HG02970 (cell line): ENCODE measurements around the gene LCN10.
"Not testable (repeated sequence)": the region's sequence is repeated elsewhere in the genome, so short reads cannot be mapped to it uniquely, and the experiment has no call there.

Experiments used
- ATAC-seq: cut with Tn5 transposase; IDR thresholded peaks from one replicate; pipeline ENCODE4 v1.9.1; 2021; ENCODE audit warnings: mild to moderate bottlenecking, moderate library complexity, moderate number of reproducible peaks; ENCODE audit not compliant: unreplicated experiment, low FRiP score

Gene LCN10

DNA sequence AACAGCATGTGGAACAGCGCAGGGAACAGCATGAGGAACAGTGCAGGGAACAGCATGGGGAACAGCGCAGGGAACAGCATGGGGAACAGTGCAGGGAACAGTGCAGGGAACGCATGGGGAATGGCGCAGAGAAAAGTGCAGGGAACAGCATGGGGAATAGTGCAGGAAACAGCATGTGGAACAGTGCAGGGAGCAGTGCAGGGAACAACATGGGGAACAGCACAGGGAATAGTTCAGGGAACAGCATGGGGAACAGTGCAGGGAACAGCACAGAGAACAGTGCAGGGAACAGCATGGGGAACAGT, 13.3 kb upstream of the LCN10 start:
- no peak for ATAC-seq

DNA sequence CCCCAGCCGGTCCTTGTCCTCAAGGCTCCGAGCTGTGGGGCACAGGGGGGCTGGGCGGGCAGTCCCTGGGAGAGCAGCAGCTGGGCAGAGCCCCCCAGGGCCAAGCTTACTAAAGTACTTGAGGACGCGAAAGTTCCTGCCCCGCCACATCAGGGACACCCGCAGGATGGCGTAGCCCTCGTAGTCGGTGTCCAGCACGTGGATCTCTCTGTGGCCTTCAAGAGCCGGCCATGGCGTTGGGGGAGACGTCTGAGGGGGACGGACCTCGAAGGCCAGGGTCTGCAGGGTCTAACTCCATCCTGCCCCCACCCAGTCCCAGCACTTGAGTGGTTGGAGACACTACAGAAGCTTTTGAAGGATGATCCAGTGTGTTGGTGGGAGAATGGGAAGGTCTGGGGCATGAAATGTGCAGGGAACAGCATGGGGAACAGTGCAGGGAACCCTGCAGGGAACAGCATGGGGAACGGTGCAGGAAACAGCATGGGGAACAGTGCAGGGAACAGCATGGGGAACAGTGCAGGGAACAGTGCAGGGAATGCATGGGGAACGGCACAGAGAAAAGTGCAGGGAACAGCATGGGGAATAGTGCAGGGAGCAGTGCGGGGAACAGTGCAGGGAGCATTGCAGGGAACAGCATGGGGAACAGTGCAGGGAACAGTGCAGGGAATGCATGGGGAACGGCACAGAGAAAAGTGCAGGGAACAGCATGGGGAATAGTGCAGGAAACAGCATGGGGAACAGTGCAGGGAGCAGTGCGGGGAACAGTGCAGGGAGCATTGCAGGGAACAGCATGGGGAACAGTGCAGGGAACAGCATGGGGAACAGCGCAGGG, 12.8 kb upstream of the LCN10 start:
- ATAC-seq = not testable (repeated sequence)

DNA sequence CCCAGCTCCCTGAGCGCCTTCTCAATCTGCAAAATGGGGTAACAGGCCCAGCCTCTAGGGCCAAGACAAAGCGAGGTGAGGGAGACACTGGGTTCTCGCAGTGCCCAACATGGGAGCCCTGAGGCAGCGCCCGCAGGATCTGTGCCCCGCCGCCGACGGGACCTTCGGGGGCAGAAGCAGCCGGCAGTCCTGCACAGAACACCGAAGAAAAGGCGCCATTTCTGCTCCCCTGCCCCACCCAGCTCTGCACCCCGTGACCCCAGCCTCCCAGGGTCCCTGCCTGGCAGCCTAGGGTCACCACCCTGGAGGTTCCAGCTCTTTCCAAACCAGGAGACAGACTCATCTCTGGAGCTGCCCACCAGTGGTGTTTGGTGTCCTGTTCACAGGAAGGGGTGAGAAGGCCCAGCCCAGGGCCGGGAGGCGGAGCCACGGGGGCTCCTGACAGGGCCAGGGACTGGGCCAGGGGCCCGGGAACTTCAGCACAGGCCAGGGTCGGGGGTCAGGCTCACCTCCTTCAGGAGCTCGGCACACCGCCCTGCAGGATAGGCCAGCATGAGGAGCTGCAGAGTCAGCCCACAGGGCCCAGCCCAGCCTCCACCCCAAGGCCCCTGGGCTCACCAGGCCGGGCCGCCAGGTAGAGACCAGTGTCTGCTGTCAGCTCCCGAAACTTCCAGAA, 12.0 kb upstream of the LCN10 start:
- ATAC-seq = no peak

DNA sequence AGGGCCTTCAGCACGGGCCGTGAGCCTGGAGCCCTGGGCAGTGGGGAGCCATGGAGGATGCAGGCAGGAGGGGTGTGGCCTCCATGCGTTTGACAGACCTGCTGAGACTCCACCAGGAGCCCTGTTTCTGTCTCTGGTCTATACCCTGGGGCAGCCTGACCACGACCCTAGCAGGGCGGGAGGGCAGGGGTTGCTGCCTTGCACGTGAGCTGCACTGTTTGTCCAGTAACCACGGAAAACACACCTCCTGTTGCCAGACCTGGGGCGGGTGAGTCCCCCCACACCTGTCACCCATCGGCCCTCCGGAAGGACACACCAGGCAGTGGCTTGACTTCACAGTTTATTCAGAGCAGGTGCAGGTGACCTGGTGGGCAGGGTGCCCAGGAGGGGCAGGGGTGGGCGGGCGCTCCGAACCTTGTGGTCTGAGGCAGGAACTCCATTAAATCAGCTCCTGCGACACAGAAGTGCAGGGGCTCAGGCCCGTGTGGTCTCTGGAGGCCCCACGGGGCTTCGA, 11.4 kb upstream of the LCN10 start:
- no peak for ATAC-seq

DNA sequence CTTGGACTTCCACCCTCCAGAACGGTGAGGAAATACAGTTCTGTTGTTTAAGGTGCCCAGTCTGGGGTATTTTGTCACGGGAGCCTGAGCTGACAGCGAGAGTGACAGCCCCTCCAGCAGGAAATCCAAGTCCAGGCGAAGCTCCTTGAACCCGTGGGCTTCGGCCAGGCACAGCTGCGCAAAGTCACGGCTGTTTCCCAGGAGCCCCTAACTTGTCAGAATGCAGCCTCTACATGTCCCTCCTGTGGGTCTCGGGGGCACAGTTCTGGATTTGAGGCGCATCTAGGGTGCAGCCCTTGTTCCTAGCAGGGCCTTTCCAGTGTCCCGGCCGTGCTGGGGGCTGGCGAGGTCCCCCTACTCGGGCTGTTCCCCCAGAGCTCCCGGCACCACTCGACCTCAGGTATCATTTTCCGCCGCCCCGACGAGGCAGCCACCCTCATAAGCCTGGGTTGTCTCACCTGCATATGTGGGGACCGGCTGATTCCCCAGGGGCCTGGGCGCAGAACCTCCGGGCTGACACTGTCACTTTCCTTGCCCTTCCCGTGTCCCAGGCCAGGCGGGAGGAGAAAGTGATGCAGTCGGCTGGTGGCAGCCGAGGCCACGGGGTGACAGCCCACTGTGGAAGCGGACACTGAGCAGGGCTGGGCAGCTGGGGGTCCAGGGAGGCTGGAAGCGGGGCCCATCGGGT, 10.8 kb upstream of the LCN10 start:
- no peak for ATAC-seq

DNA sequence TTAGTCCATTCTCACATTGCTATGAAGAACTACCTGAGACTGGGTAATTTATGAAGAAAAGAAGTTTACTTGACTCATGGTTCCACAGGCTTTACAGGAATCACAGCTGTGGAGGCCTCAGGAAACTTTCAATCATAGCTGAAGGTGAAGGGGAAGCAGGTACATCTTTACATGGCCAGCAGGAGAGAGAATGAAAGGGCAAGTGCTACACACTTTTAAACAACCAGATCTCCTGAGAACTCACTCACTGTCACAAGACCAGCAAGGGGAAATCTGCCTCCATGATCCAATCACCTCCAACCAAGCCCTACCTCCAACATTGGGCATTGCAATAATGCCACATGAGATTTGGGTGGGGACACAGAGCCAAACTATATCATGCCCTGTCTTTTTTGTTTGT, 9.1 kb upstream of the LCN10 start:
- no peak for ATAC-seq

DNA sequence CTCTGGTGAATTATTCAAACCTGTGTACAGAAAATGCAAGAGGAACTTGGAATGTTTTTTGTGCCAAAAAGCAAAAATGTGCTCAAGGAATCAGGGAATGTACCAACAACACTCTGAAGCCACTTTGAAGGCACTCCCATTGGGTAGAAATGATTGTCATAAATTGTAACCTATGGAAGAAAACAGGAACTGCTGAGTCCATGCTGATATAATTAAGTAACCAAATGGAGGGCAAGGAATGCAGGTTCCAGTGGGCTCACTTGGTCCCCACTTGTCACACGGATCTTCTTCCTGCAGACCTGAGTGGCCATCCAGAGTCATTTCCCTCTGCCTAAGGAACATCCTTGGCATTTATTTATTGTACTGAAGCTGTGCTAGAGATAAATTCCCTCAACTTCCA, 8.5 kb upstream of the LCN10 start:
- no peak for ATAC-seq

DNA sequence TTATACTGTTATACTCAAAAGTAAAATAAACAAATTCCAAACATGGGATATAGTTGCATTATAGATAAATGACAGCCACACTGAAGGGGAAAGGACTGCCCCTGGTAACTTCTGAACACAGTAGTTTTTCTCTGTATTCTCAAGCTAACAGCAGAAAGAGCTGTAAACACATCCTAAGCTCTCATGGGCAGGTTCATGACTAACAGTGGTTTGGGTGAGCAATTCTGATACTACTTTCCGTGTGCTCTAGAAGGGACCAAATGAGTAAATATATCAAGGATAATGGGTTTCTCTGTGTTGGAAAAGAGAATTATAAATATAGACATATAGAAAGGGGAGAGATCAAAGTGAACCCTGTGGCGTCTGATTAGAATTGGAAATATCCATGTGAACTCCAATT, 7.8 kb upstream of the LCN10 start:
- ATAC-seq = no peak

DNA sequence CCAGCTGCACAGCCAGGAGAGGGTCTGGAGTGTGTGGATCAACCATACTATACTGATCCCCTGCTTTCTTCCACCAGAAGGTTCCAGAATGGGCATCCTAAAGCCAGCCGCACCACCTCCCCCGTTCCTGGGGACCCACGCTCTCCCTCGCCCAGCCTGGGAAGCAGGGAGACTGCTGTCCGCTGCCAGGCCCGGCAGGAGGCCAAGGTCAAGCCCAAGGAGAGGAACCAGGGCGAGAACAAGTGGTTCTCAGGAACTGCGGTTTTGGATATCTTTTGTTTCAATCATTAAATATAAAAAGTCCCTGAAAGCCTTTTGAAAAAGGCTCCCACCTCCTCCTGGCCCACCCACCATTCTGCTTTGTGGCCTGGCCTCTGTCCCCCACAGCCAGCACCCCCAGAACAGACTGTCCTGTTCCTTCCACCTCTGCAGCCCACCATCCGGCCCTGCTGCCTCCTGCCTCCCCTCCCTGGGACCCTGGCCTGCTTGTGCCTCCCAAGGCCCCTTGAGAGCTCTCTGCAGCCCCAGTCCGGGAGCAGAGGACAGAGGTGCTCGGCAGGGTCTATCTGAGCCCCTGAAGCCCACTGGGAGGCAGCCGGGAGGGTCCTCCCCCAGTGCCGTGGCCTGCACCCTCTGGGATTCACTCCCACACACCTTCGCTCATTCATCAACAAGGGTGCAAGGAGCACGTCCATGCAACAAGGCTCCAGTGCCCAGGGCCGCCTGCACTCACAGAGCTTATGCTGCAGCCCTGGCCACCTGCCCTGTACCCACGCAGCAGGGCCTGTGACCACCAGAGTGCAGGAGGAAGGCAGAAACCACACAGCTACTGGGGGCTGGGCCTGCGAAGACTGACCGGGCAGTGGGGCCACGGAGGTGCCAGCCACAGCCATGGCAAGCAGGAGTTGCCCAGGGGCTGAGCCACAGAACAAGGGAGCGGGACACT, 6.2 kb upstream of the LCN10 start:
- no peak for ATAC-seq

DNA sequence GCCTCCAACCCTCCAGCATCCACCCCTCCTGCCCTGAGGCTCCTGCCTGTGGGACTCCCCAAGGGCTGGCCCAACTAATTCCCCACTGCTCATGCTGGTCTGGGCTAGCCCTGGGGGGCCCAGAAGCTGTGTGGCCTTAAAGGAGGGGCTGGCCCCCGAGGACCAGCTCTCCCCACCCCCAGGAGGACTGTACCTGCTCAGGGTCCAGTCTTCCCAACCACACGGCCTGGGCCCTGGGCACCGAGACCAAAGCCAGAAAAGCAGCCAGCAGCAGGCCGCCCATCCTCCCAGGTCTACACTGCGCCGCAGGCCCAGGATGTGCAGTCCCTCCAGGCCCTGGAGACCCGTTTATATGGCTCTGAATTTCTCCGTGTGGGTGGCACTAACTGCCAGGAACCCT, 5.5 kb upstream of the LCN10 start, which contains the start of gene LCN6:
LCN6 (minus strand) TSS at position 325 of the 400 bp plus-strand sequence; CDS start at position 283, 42 bp downstream.
- no peak for ATAC-seq

DNA sequence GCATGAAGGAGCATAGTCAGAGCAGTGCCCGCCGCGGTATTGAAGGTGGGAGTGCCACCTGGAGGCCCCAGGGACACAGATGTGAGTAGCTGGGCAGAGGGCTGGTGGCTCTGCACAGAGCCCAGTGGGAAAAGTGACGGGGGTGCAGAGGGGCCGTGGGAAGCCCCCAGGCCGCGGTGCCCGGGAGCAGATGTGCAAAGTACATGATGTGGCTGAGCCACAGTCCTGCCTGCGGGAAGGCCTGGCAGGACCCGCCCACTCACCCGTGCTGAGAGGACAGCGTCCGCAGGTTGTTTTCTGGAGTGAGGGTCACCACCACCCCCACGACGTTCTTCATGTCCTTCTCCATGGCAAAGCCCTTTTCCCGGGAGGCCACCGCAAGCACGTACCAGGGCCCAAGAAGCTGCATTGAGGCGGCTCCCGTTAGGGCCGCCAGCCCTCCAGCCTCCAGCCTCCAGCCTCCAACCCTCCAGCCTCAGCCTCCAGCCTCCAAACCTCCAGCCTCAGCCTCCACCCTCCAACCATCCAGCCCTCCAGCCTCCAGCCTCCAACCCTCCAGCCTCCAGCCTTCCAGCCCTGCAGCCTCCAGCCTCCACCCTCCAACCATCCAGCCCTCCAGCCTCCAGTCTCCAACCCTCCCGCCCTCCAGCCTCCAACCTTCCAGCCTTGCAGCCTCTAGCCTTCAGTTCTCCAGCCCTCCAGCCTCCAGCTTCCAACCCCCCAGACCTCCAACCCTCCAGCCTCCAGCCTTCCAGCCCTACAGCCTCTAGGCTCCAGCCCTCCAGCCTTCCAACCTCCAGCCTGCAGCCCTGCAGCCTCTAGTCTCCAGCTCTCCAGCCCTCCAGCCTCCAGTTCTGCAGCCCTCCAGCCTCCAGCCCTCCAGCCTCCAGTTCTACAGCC, 4.7 kb upstream of the LCN10 start:
- no peak for ATAC-seq

DNA sequence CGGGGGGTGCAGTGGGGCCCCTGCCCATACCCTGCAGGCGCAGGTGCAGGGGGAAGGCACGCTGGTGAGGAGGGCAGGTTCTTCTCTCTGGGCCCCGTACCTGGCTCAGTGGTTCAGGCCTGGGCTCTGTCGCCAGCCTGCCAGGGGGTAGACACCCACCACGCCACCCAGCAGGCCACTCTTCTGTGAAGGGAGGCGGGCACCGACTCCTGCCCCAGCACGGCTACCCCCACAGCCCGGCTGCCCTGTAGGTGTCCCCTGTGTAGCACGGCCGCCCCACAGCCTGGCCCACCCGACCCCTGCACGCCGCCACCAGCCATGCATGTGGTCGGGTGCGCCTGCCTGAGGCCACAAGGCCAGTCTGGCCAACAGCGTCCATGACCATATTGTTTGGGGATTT, 3.9 kb upstream of the LCN10 start:
- ATAC-seq = no peak

DNA sequence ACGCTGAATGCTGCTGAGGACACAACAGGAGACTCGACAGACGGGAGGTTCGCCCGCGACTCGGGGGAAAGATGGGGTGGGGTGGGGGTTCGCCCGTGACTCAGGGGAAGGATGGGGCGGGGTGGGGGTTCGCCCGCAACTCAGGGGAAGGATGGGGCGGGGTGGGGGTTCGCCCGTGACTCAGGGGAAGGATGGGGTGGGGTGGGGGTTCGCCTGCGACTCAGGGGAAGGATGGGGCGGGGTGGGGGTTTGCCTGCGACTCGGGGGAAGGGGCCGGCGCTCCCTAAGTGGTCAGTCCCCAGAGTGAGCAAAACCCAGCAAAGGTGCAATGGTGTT, 3.4 kb upstream of the LCN10 start:
- ATAC-seq = no peak

DNA sequence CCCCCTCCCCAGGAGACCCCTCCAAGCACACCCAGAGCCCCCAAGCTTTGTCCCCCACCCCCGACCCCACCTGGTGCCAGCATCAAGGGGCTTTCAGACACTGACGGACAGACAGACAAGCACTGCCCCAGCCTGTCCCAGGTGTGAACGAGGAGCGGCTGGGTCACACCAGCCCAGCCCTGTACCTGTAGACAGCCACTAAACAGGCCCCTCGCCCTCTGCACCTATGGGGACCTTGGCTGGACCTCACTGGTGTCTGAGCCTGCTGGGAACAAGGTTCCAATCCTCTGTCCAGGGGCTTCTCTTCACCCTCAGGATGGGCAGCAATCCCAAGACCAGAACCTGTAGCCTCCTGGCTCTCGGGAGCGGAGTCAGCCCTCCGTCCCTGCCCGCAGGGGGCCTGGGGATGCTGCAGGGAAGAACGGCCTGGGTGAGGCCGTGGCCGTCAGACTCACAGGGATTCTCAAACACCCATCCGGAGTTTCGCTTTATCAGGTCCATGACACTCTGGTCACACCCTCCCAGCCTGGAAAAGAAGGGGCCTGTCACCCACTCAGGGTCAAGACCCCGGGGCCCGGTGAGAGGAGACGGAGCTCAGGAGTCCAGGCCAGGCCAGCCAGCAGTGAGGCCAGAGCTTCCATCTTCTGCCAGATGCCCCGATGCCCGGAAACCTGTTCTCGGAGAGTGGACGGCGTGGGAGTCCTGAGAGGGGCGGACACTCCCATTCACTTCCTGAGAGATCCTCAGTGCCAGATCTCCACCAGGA, 2.8 kb upstream of the LCN10 start:
- no peak for ATAC-seq

DNA sequence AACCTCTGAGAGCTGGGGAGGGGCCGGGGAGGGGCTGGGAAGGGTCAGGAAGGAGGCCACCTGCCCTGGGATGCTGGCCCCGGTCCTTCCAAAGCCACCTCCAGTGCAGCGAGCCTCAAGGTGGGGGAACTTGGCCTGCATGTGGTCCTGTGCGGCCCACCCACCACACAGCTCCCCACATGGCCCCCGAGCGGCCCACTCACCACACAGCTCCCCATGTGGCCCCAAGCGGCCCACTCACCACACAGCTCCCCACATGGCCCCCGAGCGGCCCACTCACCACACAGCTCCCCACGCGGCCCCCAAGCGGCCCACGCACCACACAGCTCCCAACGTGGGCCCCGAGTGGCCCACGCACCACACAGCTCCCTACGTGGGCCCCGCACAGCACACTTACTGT, 2.0 kb upstream of the LCN10 start:
- ATAC-seq = no peak

DNA sequence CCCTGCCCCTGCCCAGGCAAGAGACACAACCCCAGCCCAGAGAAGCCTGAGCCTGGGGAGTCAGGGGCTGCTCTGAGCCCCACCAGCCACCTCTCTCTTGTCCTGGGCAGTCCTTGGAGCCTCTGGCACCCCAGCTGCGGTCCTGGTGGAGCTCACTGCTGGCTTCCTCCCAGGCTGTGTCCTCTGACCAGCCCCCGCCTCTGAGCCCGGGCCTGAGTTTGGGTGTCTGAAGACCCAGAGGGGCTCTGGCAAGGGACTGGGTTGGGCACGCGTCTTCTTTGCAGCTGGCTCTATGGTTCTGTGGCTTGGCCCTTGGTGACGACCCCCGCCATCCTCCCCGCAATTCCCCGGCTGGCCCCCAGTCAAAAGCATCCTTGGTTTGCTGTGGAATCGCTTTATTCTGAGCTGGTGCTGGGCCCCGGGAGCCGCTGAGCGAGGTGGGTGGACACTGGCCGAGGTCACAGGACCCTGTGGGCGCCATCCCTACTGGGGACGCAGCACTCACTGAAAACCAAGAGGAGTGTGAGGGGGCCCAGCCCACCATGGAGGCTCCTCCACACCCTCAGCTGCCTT, 985 bp upstream of the LCN10 start:
- ATAC-seq = no peak

DNA sequence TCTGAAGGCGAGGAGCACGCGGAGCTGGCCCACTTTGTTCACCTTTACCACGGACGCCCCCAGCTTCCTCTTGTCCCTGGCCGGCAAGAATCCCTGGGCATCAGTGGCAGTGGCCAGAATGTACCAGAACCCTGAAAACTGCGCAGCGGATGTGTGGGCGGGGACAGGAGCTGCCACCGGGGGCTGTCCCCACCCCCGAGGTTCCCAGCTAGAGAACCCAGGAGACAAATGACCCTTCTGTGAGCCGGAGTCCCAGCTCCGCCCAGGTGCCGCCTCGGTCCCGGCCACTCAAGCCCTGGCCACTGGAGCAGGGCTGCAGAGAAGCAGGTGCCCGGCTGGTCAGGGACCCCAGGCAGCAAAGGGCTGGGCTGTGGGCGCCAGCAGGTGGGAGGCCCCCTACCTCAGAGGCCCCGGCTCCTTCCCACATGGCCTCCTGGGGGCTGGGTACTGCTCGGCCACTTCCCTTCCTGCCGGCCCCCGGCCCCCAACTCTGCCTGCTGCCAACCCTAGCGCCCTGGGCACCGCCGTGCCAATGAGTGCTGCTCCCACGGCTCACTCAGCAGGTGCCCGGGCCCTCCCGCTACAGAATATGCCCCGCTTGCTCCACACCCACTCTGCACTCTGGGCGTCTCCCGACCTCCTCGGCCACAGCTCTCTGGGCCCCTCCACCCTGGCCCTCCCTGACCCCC, 713 bp downstream of the LCN10 start:
- no peak for ATAC-seq
